Dermis blood vessel endothelial cell (primary cell): ENCODE data around the gene SIM1. TPM values are rescaled to one million over a fixed set of nuclear protein-coding genes. Genes with fewer than 3 reads are reported as not detected.

Experiments used
- DNase-seq: peaks from one replicate; pipeline ENCODE4 v3.0.0; 2010
- total RNA-seq: library from RNA; depleted of rRNA; stranded (reverse); fragments of >200 nt; gene quantifications from 2 replicates; pipeline ENCODE4 v1.2.3, GENCODE V29; 2014

Gene SIM1
- total RNA-seq, 1 donor from 2014 or later: 0.17 TPM

DNA sequence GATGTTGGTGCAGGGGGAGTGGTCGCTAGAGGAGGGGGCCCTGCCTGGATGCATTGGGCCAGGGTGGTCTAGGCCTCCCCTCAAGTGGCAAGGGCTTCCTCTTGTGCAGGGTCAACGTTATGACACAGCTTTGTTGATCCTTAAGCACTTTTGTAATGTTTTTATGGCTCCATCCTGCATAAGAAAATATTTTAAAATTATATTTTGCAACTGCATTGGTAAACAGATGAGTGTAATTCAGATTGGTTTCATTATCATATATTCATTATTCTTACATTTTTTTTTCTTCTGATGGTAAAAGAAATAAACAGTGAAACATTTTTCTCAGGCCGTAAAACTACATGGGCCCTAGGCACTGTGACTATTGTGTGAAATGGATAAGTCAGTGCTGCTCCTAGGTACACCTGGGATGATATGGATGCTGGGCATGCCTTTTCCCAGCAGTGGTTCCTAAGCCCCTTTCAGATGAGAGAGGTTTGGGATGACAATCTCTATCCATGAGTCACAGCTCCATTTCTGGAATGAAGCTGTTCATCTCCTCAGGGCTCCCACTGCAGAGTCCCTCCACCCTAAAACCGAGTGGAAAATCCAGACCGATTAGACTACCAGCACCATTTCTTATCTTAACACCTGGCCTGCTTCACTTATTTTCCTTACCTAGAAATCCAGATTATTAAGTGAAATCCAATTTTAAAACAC lies 5.8 kb upstream of the SIM1 start:
- no peak for DNase-seq

DNA sequence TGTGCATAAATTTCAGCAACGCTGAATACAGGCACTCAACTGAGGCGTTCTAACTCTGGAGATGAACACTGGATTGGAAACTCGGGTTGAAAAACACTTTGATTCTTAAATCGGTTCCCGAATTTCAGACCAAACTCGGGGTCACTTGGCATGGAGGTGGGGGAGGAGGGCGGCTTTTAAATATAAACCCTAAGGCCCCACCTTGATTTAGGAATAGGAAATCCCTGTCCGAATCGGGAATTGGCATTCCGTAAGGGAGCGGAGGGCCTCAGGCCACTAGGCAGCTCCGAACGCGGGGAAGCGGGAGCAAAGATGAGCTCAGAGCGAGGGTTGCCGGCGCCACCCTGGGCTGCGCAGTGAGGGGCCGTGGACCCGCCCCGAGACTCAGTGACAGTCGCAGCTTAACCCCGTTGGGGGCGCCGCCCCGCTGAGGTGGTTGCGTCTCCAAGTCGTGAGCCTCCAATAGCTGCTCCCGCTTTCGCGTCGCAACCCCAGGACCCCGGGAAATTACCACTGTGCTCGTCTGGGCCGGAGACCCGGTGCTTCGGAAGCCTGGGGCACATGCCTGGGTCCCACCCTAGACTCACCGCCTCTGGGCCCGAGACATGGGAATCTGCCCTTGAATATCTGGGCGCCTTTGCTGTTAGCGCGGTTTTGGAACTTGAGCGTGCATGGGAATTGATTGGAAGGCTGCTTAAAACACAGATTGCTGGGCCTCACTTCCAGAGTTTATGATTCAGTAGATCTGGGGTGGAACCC lies 4.6 kb upstream of the SIM1 start:
- DNase-seq: no peak

GRCh38 chr6:100468016-100468622 lies 3.4 kb upstream of the SIM1 start:
- DNase-seq: no peak

DNA sequence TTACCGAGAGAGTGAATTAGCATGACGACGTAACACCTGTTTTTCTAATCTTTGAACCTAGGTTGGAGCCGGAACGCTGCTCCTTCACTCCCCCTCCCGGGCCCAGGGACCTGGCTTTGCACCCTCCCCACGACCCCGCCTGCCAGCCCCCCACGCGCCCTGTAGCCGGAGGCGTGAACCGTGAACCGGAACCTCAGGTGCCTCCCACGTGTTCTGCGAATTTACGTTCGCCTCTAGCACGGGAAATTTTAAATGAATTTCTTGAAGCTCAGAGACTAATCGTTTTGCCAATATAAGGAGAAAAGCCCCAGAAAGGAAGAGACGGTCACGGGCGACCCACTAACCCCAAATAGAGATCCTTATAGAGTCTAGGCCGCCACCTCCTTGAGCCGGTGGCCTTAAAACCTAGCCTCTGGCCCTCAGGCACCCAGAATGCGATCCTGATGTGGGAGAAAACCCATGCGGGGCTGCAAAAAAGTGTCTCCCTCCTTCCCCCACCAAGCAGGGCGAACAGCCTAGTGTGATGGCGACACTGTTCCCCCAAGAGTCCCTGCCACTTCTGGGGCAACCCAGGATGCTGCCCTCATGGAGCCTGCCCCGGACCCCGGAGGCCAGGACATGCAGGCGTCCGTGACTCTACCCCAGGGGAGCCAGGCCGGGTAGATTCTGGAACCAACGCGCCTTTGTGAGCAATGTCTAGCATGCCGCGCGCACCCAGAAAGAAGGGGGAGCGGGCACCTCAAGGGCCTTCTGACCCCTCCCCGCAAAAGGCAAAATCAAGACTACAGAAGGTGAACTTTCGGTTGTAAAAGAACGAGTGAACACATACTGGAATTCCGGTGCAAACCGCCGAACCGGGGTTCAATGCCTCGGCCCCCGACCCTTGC lies 2.7 kb upstream of the SIM1 start:
- DNase-seq: no peak

DNA sequence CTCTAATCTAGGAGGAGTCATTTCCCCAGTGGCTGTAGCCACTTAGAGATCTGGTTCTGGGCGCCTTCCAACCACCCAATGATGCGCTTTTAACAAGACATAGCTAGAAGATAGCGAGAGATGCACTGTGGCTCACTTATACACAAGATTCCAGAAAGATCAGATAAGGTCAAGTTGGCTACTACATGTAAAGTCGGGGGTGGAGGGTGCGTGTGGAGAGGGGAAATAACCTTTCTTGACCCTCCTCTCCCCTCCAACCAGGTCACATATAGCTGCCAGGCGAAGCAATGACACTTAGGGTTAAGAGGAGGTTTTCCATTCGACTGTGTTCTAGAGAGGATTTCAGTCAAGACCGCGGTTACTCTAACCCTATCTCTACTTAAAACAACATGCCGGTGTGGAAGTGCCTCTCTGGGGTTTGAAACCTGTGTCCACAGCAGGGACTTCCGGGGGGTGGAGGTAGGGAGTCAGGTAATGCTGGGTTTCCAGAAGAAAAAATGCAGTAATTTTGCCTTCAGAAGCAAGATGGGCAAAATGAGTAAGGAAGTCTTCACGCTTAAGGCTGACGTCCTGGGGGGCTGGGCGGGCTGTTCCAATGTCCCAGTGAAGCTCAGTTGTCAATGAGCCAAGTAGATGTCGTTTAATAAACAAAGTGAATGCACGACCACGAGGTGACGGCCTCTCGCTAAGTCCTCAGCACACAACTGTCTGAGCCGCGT lies 1.8 kb upstream of the SIM1 start:
- no peak for DNase-seq

- peak; percentile 26 for DNase-seq
Measured at GRCh38 chr6:100465701-100466409, 1.1 kb upstream of the SIM1 start.

- no peak for DNase-seq
Measured at GRCh38 chr6:100464162-100464851, 414 bp downstream of the SIM1 start.

DNA sequence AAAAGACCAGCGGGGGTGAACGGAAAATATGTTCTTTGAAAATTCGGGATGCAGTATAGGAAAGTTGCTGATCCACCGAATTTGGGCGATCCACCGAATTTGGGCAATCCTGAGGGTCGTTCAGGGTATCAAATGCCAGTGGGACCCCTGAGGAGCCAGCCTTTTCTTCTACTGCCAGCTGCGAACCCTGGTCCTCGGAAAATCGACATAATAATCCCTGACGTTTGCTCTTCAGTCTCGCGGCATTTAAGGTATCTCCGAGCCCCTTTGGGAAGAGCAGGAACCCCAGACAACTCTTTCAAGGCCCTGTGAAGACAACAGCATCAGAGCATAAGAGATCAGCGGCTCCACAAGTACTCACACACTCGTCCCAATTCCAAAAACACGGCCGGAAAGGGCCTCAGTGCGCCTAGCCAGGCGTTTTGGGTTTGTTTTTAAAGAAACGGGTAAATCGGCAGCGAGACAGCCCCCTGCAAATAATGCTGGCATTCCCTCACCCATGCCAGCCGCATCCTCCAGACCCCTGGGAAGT lies 1.0 kb downstream of the SIM1 start:
- no peak for DNase-seq

DNA sequence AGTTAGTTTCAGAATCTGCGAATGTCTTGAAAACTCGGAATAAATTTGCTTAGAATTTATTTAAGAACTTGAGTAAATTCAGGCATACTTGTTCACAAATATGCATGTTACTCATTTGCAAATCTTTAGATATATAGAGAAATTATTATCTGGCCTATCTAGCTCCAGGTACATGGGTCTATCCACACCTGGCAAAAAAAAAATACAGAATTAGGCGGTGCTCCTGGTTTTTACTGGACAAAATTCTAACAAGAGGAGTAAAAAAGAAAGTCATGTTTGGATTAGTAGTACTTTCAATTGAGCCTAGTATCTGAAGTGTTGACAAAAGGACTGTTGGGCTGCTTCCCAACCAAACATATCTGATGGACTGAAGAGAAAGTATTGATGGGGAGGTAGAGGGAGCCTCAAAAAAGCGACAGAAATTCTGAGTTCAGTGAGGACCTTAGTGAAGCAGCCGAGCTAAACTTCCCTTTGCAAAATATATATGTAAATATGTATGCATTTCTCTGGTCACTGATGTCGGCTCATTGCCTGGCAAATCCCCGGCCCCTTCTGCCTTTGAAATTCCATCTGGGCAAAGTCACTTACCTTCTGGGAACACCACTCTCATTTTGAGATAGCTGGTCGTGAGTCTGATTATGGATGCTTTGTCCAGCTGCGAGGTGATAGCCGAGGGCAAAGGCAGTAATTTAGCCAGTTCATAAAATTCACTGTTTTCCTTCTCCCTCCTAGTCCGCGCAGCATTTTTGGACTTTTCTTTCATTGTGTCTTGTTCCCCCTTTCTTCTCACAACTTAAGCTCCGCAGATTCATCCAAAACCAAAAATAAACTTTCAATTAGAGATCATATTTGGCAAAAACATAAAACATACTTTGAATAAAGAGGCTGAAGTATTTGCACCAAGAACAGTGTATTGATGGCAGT lies 1.8 kb downstream of the SIM1 start:
- no peak for DNase-seq

DNA sequence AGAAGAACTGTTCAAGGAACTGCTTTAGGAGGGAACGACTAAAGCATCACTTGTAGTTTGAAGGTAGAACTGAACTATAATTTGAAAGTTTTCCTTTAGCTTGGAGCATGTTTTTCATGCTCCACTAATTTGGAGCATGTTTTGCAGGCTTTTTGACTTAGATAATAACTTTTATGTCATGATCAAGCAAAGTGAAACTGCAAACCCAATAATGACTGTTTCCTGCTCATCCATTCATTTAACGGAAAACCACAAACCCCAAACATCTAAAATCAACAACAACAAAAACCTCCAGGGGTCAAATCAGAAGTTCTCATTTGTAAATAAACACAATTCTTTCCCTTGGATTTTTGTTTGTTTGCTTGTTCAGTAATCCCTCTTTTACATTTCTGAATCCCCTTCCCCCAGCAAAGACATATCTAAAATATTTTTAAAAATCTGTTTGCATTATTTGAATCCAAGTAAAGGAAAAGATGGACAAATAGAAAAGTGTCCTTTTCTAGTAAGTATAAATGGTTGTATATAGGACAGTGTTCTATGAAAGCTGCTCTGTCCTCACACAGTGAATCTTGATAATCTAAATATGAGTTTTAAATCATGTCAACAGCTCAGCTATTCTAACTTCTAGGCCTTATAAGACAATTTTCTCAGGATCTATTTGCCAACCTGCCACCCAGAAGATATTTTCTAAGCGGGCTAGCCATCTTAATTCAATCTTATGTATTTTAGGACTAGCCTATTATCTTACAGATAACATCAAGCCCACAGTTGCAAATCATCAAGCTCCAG lies 2.6 kb downstream of the SIM1 start:
- no peak for DNase-seq

DNA sequence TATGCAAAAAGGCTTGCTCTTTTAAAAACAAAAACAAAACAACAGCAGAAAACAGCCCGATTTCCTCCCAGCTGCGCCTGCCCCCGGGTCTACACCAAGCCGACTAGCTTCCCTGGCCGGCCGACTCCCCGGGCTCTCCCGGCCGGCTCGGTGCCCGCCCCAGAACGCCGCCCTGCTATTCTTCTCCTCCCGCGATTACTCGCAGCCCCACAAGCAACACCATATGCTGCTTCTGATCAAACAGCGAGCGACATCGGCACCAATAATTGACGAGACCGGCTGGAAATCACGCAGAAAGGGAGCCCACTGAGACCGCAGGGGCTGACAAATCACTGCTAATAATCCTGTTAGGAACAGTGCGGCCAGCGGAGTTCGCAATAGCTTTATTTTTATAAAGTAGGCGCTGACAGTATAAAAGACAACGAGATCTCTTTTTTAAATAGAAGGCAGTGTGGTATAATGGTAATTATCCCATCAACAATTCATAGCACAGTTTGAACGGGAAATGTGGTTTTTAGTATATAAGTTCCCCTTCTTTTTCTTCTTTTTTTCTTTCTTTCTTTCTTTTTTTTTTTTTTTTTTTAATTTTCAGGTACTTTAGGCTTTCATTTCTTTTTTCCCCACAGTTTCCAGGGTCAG lies 3.3 kb downstream of the SIM1 start:
- DNase-seq: peak; percentile 55

- DNase-seq: peak; percentile 50
Measured at GRCh38 chr6:100460650-100461204, 4.0 kb downstream of the SIM1 start.

GRCh38 chr6:100459592-100460184 lies 5.0 kb downstream of the SIM1 start:
- DNase-seq: no peak

DNA sequence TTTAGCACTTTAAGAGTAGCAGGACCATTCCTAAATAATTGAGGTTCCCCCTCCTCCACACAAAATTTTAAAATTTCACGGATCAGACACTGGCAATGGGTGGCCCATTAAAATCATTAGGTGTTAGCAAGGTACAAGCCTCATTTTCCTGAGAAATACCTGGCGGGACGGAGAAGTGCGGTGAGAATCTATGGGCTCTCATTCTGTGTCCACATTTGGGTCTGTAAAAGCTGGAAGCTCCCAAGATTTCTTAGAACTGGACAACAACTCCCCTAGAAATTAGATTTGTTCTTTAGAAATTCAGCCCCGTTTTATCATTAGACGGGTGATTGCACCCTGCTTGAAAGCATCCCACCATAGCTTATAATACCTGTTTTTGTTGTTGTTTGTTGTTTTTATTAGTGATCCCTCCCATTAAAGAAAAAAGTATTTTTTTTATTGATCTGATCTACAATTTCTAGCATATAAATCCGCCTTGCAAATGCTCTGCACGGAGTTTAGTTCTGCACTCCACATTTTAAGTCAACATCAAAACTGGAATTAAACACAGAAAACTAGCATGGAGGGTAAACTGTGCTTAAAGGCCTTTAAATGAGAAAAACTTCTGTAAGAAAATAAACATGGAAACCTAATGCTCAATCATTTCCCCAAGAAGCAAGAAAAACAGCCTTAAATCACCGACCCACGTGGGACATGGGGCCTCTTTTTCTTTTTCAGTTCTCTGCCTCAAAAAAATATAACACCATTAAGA lies 5.7 kb downstream of the SIM1 start:
- DNase-seq: no peak

GRCh38 chr6:100457311-100457990 lies 7.3 kb downstream of the SIM1 start:
- DNase-seq: no peak

GRCh38 chr6:100456908-100457235 lies 7.8 kb downstream of the SIM1 start:
- DNase-seq: no peak
